KG1 (cell line): Measurements from ENCODE around the gene PDE8A.
"Not testable (repeated sequence)": the region's sequence is repeated elsewhere in the genome, so short reads cannot be mapped to it uniquely, and the experiment has no call there.

Experiments used
- DNase-seq: peaks from one replicate; lab custom pipeline; 2025; lab: John Stamatoyannopoulos, UW

Gene PDE8A

GRCh38 chr15:85174521-85174920, 192.9 kb downstream of the PDE8A start:
- no peak for DNase-seq

- DNase-seq: not testable (repeated sequence)
These were observed 195.4 kb downstream of the PDE8A start for GRCh38 chr15:85177042-85177515.

- no peak for DNase-seq
These were observed 196.7 kb downstream of the PDE8A start for GRCh38 chr15:85178308-85178707.

GRCh38 chr15:85179700-85180099, 198.0 kb downstream of the PDE8A start:
- no peak for DNase-seq

GRCh38 chr15:85185350-85185749, 203.7 kb downstream of the PDE8A start:
- not testable (repeated sequence) for DNase-seq

- not testable (repeated sequence) for DNase-seq
These were observed 206.5 kb downstream of the PDE8A start for GRCh38 chr15:85188171-85188577.
